H9 (cell line): ENCODE results near the gene PTPRN2. TPM values are rescaled to one million over a fixed set of nuclear protein-coding genes. Genes with fewer than 3 reads are reported as not detected.

ENCODE experiments used
- DNase-seq: peaks from one replicate; pipeline ENCODE4 v3.0.0-alpha.2; 2017
- H2AFZ ChIP-seq: one replicate; pipeline ENCODE4 v1.6.1; 2013; ENCODE audit warnings: mild to moderate bottlenecking, low read length, control low read depth, moderate library complexity
- H2AK5ac ChIP-seq: 2 replicates; pipeline ENCODE4 v1.6.1; 2013; ENCODE audit warnings: low read length, control low read depth, mixed read lengths; ENCODE audit not compliant: insufficient read length
- H2BK120ac ChIP-seq: one replicate; pipeline ENCODE4 v1.6.1; 2013; ENCODE audit warnings: low read depth, mild to moderate bottlenecking, low read length, control low read depth, inconsistent platforms; ENCODE audit not compliant: poor library complexity, severe bottlenecking
- H2BK12ac ChIP-seq: 2 replicates; pipeline ENCODE4 v1.6.1; 2013; ENCODE audit warnings: low read length, control low read depth, mixed read lengths, low read depth; ENCODE audit not compliant: insufficient read length
- H2BK15ac ChIP-seq: 2 replicates; pipeline ENCODE4 v1.6.1; 2013; ENCODE audit warnings: low read depth, low read length, control low read depth
- H2BK20ac ChIP-seq: one replicate; pipeline ENCODE4 v1.6.1; 2013; ENCODE audit warnings: low read depth, mild to moderate bottlenecking, low read length, control low read depth, inconsistent platforms; ENCODE audit not compliant: poor library complexity, severe bottlenecking
- H2BK5ac ChIP-seq: 2 replicates; pipeline ENCODE4 v1.6.1; 2013; ENCODE audit warnings: low read length, control low read depth, mixed read lengths; ENCODE audit not compliant: insufficient read length
- H3K14ac ChIP-seq: 2 replicates; pipeline ENCODE4 v1.6.1; 2013; ENCODE audit warnings: low read length, control low read depth; ENCODE audit not compliant: insufficient read depth
- H3K18ac ChIP-seq: 2 replicates; pipeline ENCODE4 v1.6.1; 2013; ENCODE audit warnings: low read depth, mild to moderate bottlenecking, mixed read lengths, low read length, control low read depth; ENCODE audit not compliant: insufficient read length
- H3K23ac ChIP-seq: 2 replicates; pipeline ENCODE4 v1.6.1; 2013; ENCODE audit warnings: low read length, control low read depth, mixed read lengths, low read depth; ENCODE audit not compliant: insufficient read length
- H3K23me2 ChIP-seq: 2 replicates; pipeline ENCODE4 v1.6.1; 2013; ENCODE audit warnings: low read depth, mild to moderate bottlenecking, mixed read lengths, low read length, control low read depth; ENCODE audit not compliant: insufficient read length, poor library complexity, severe bottlenecking
- H3K27ac ChIP-seq: 2 replicates; pipeline ENCODE4 v1.5.1; 2013; ENCODE audit warnings: low read length, control low read depth, mixed read lengths, low read depth; ENCODE audit not compliant: insufficient read length
- H3K27me3 ChIP-seq: 2 replicates; pipeline ENCODE4 v1.6.1; 2013; ENCODE audit warnings: low read length, control low read depth, inconsistent platforms; ENCODE audit not compliant: insufficient read depth
- H3K4ac ChIP-seq: 2 replicates; pipeline ENCODE4 v1.6.1; 2013; ENCODE audit warnings: low read depth, mild to moderate bottlenecking, control low read depth, inconsistent platforms, low read length, moderate library complexity
- H3K4me1 ChIP-seq: 2 replicates; pipeline ENCODE4 v1.6.1; 2013; ENCODE audit warnings: low read length, control low read depth, inconsistent platforms; ENCODE audit not compliant: insufficient read depth
- H3K4me2 ChIP-seq: 2 replicates; pipeline ENCODE4 v1.6.1; 2013; ENCODE audit warnings: low read length, control low read depth, mixed read lengths; ENCODE audit not compliant: insufficient read length, insufficient read depth
- H3K56ac ChIP-seq: 2 replicates; pipeline ENCODE4 v1.6.1; 2013; ENCODE audit warnings: low read depth, mild to moderate bottlenecking, mixed read lengths, low read length, control low read depth; ENCODE audit not compliant: insufficient read length
- H3K79me1 ChIP-seq: 2 replicates; pipeline ENCODE4 v1.6.1; 2013; ENCODE audit warnings: low read depth, mild to moderate bottlenecking, moderate library complexity, low read length, control low read depth, inconsistent platforms; ENCODE audit not compliant: insufficient read depth, poor library complexity, severe bottlenecking
- H3K79me2 ChIP-seq: 2 replicates; pipeline ENCODE4 v1.6.1; 2013; ENCODE audit warnings: low read length, control low read depth, inconsistent platforms; ENCODE audit not compliant: insufficient read depth
- H3K9ac ChIP-seq: 2 replicates; pipeline ENCODE4 v1.6.1; 2013; ENCODE audit warnings: low read length, control low read depth, mixed read lengths; ENCODE audit not compliant: insufficient read length; ENCODE audit errors: extremely low read depth
- H3K9me3 ChIP-seq: one replicate; pipeline ENCODE4 v1.6.1; 2013; ENCODE audit warnings: low read depth, low read length, inconsistent platforms; ENCODE audit not compliant: control insufficient read depth
- H3T11ph ChIP-seq: one replicate; pipeline ENCODE4 v1.6.1; 2013; ENCODE audit warnings: mild to moderate bottlenecking, low read length, control low read depth, inconsistent platforms
- H4K20me1 ChIP-seq: one replicate; pipeline ENCODE4 v1.6.1; 2013; ENCODE audit not compliant: control insufficient read depth, insufficient read length, insufficient read depth
- H4K5ac ChIP-seq: 2 replicates; pipeline ENCODE4 v1.6.1; 2013; ENCODE audit warnings: low read depth, mild to moderate bottlenecking, mixed read lengths, low read length, control low read depth; ENCODE audit not compliant: insufficient read length
- H4K8ac ChIP-seq: replicated peaks from 2 replicates; pipeline ENCODE4 v1.6.1; 2013; ENCODE audit warnings: low read length, control low read depth, mixed read lengths, low read depth; ENCODE audit not compliant: insufficient read length
- H4K91ac ChIP-seq: 2 replicates; pipeline ENCODE4 v1.6.1; 2013; ENCODE audit warnings: low read depth, mild to moderate bottlenecking, moderate library complexity, mixed read lengths, low read length, control low read depth; ENCODE audit not compliant: insufficient read length
- H3K27ac Mint-ChIP-seq, 3 experiments: 2 replicates in 2 of 3; 3 replicates in 1 of 3; pipeline ENCODE4 v1.8.0; 2020 to 2021; ENCODE audit warnings: mixed read lengths in 3 of 3, mild to moderate bottlenecking in 1 of 3, moderate library complexity in 1 of 3
- H3K27me3 Mint-ChIP-seq: 2 replicates; pipeline ENCODE4 v1.8.0; 2021; ENCODE audit warnings: low read depth, mild to moderate bottlenecking, moderate library complexity, mixed read lengths
- H3K36me3 Mint-ChIP-seq, 3 experiments: 2 replicates in 2 of 3; 3 replicates in 1 of 3; pipeline ENCODE4 v1.8.0; 2020 to 2021; ENCODE audit warnings: low read depth in 3 of 3, mixed read lengths in 3 of 3; ENCODE audit not compliant: insufficient read depth in 1 of 3
- H3K4me1 Mint-ChIP-seq, 2 experiments: 2 replicates each; pipeline ENCODE4 v1.8.0; 2020; ENCODE audit warnings: mixed read lengths in 2 of 2
- H3K4me3 Mint-ChIP-seq, 2 experiments: 2 replicates in 1 of 2; 3 replicates in 1 of 2; pipeline ENCODE4 v1.8.0; 2020 to 2021; ENCODE audit warnings: mild to moderate bottlenecking in 2 of 2, mixed read lengths in 2 of 2, moderate library complexity in 1 of 2
- H3K9me3 Mint-ChIP-seq, 2 experiments: 2 replicates in 1 of 2; 3 replicates in 1 of 2; pipeline ENCODE4 v1.8.0; 2020; ENCODE audit warnings: mild to moderate bottlenecking in 2 of 2, mixed read lengths in 2 of 2, moderate library complexity in 1 of 2
- WGBS: extraction: QIAGEN DNeasy Blood & Tissue Kit; methylation state at CpG from one replicate; pipeline ENCODE4 v1.1.7; 2013; ENCODE audit warnings: missing lambda C conversion rate, low lambda C conversion rate, mixed read lengths; ENCODE audit not compliant: insufficient read length; ENCODE audit errors: extremely low coverage; 5-methylcytosine and 5-hydroxymethylcytosine counted together
- total RNA-seq: library from RNA; stranded (reverse); gene quantifications from 2 replicates; pipeline ENCODE4 v1.2.1, GENCODE V29; 2021
- TF ChIP-seq, protein P1 (sequence below): fragments of 200-600 bp; sonication (generic); conservative IDR thresholded peaks from 3 replicates; pipeline ENCODE4 v1.8.0; 2021; ENCODE audit warnings: antibody characterized with exemption, mild to moderate bottlenecking

PTPRN2 gene
- total RNA-seq, 1 experiment from 2014 or later = 5.2 TPM

DNA sequence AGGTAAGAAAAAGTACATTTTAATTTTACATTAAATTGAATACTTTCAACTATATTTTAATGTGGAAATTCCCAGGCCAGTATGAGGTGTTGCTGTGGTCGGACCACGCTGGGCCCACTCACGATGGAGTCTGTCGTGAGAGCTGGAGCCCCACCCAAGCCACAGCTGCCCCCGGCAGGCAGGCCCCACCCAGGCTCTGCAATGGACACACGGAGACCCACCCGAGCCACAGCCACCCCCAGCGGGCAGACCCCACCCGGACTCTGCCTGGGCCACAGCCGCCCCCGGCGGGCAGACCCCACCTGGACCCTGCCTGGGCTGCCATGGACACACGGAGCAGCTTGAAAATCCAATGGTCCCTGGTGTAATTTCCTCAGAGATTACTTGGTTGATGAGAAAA is 141.3 kb downstream of the PTPRN2 start:
- H2AK5ac ChIP-seq = no peak overlapping the region
- H3K4ac ChIP-seq = no peak overlapping the region
- H2BK15ac ChIP-seq = no peak overlapping the region
- no peak overlapping the region for H3K9ac ChIP-seq
- no peak overlapping the region for H4K8ac ChIP-seq
- H3T11ph ChIP-seq = no peak overlapping the region
- H3K4me3 Mint-ChIP-seq = no peak overlapping the region
- no peak overlapping the region for H3K56ac ChIP-seq
- H2BK12ac ChIP-seq = no peak overlapping the region
- no peak overlapping the region for H2AFZ ChIP-seq
- H3K23me2 ChIP-seq = no peaks in the 10 kb centered on the region
- H3K79me1 ChIP-seq = no peaks in the 10 kb centered on the region
- no peak overlapping the region for H4K91ac ChIP-seq
- no peak overlapping the region for H3K23ac ChIP-seq
- TF ChIP-seq, protein P1, sequence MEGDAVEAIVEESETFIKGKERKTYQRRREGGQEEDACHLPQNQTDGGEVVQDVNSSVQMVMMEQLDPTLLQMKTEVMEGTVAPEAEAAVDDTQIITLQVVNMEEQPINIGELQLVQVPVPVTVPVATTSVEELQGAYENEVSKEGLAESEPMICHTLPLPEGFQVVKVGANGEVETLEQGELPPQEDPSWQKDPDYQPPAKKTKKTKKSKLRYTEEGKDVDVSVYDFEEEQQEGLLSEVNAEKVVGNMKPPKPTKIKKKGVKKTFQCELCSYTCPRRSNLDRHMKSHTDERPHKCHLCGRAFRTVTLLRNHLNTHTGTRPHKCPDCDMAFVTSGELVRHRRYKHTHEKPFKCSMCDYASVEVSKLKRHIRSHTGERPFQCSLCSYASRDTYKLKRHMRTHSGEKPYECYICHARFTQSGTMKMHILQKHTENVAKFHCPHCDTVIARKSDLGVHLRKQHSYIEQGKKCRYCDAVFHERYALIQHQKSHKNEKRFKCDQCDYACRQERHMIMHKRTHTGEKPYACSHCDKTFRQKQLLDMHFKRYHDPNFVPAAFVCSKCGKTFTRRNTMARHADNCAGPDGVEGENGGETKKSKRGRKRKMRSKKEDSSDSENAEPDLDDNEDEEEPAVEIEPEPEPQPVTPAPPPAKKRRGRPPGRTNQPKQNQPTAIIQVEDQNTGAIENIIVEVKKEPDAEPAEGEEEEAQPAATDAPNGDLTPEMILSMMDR = no peak
- no peak overlapping the region for H3K18ac ChIP-seq
- H3K9me3 Mint-ChIP-seq = peaks cover 4 to 5% of the 10 kb centered on the region in 2 experiments; a peak in 4 of 5 replicates
- H3K4me1 ChIP-seq = no peaks in the 10 kb centered on the region; the same call in 1 of the 2 replicates
- peaks cover 28 to 30% of the 10 kb centered on the region in 2 experiments for H3K4me1 Mint-ChIP-seq
- H3K79me2 ChIP-seq = no peaks in the 10 kb centered on the region
- H3K27ac ChIP-seq = no peak overlapping the region
- H3K14ac ChIP-seq = no peak overlapping the region
- no peak overlapping the region for H2BK120ac ChIP-seq
- no peak overlapping the region for H4K5ac ChIP-seq
- no peak overlapping the region for H3K27ac Mint-ChIP-seq
- H2BK20ac ChIP-seq = no peak overlapping the region
- H3K36me3 Mint-ChIP-seq = peaks cover 2 to 7% (median 3%) of the 10 kb centered on the region in 3 experiments; a peak in 5 of 7 replicates
- no peaks in the 10 kb centered on the region for H4K20me1 ChIP-seq
- no peak overlapping the region for H3K4me2 ChIP-seq
- no CpG with 5 or more reads among the region's 13 CpGs for WGBS
- H3K9me3 ChIP-seq = no peaks in the 10 kb centered on the region
- no peak overlapping the region for H2BK5ac ChIP-seq
- no peak for DNase-seq
- H3K27me3 Mint-ChIP-seq = no peaks in the 10 kb centered on the region; the same call in none of the 2 replicates
- H3K27me3 ChIP-seq = no peaks in the 10 kb centered on the region
